Muscle of leg (tissue), 11 donors: Measurements from ENCODE around the gene SDCBP2. TPM values are rescaled to one million over a fixed set of nuclear protein-coding genes. Genes with fewer than 3 reads are reported as not detected.

ENCODE experiments used
- DNase-seq: peaks from one replicate; pipeline ENCODE4 v3.0.0; 2013
- H3K27ac ChIP-seq: one replicate; pipeline ENCODE4 v1.5.1; 2013; ENCODE audit warnings: mild to moderate bottlenecking, low read length, control low read depth
- H3K27me3 ChIP-seq: one replicate; pipeline ENCODE4 v1.6.1; 2013; ENCODE audit warnings: low read length; ENCODE audit not compliant: control insufficient read depth, insufficient read depth
- H3K36me3 ChIP-seq: one replicate; pipeline ENCODE4 v1.6.1; 2013; ENCODE audit warnings: low read length; ENCODE audit not compliant: control insufficient read depth, insufficient read depth
- H3K4me1 ChIP-seq: one replicate; pipeline ENCODE4 v1.6.1; 2013; ENCODE audit warnings: low read length; ENCODE audit not compliant: control insufficient read depth, insufficient read depth
- H3K4me3 ChIP-seq: one replicate; pipeline ENCODE4 v1.5.1; 2013; ENCODE audit warnings: low read length, control low read depth
- H3K9me3 ChIP-seq: replicated peaks from 2 replicates; pipeline ENCODE4 v1.6.1; 2013; ENCODE audit warnings: low read depth, low read length; ENCODE audit not compliant: control insufficient read depth
- WGBS: methylation state at CpG from one replicate; pipeline ENCODE4 v1.1.5; 2013; ENCODE audit warnings: missing lambda C conversion rate; ENCODE audit not compliant: insufficient coverage; 5-methylcytosine and 5-hydroxymethylcytosine counted together
- polyA plus RNA-seq, 8 donors: library from polyadenylated mRNA; unstranded; fragments of 120-200 nt; gene quantifications; one replicate each; pipeline versions ENCODE4 v1.2.1 to v1.2.3, GENCODE V29; 2013; ENCODE audit warnings: inconsistent platforms in 1 of 8, low replicate concordance in 1 of 8; ENCODE audit not compliant: insufficient read length in 8 of 8, insufficient read depth in 1 of 8
- total RNA-seq: library from RNA; stranded (reverse); fragments of 120-200 nt; gene quantifications from one replicate; pipeline ENCODE4 v1.2.4, GENCODE V29; 2013

Gene SDCBP2
- total and polyA plus RNA-seq, 9 donors: 1.5 to 6.2 (median 1.8) TPM

- no peak for DNase-seq
- no peaks in the 10 kb centered on the region for H3K36me3 ChIP-seq
- WGBS: 76% methylated on average over 12 of the region's 14 CpGs
- H3K4me3 ChIP-seq: no peak overlapping the region
- no peaks in the 10 kb centered on the region for H3K9me3 ChIP-seq
- peaks cover 28% of the 10 kb centered on the region for H3K4me1 ChIP-seq
- H3K27ac ChIP-seq: no peak overlapping the region
- no peaks in the 10 kb centered on the region for H3K27me3 ChIP-seq
Observed at GRCh38 chr20:1274485-1275311, 54.2 kb downstream of the SDCBP2 start.

GRCh38 chr20:1273366-1273765 is 55.6 kb downstream of the SDCBP2 start:
- DNase-seq: peak; percentile 41
- Histone ChIP-seq H3K27ac (no peak overlapping the region), H3K36me3 (no peaks in the 10 kb centered on the region), H3K4me1 (peaks cover 28% of the 10 kb centered on the region), H3K9me3 (no peaks in the 10 kb centered on the region), H3K27me3 (no peaks in the 10 kb centered on the region), H3K4me3 (no peak overlapping the region)
- 67% methylated on average over 1 of the region's 2 CpGs for WGBS

- no CpG with 5 or more reads among the region's 6 CpGs for WGBS
- Histone ChIP-seq H3K4me1 (peaks cover 28% of the 10 kb centered on the region), H3K27ac (peak overlapping the region; percentile 17), H3K9me3 (no peaks in the 10 kb centered on the region), H3K27me3 (no peaks in the 10 kb centered on the region), H3K4me3 (no peak overlapping the region), H3K36me3 (no peaks in the 10 kb centered on the region)
- DNase-seq: no peak
Observed at GRCh38 chr20:1272368-1273100, 56.4 kb downstream of the SDCBP2 start.

DNA sequence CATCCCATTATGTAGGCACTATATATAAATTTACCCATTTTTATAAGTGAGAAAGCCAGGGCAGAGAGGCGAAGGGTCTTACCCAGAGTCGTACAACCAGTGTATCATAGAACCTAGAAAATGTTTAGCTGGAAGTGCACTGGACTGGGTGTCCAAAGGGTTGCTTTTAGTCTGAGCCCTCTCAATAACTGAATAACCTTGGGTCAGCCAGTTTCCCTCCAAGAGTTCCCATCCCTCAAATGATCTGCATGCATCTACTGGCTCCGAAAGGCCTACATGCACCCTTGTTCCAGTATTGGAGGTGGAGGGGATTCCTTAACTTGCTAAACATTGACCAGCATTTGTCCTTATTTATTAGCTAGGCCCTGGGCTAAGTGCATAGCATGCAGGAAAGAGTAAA is 59.1 kb downstream of the SDCBP2 start:
- Histone ChIP-seq H3K4me1 (peaks cover 35% of the 10 kb centered on the region), H3K9me3 (no peaks in the 10 kb centered on the region), H3K4me3 (no peak overlapping the region), H3K27me3 (no peaks in the 10 kb centered on the region), H3K36me3 (no peaks in the 10 kb centered on the region), H3K27ac (no peak overlapping the region)
- WGBS: no CpG with 5 or more reads among the region's 3 CpGs
- DNase-seq: no peak

DNA sequence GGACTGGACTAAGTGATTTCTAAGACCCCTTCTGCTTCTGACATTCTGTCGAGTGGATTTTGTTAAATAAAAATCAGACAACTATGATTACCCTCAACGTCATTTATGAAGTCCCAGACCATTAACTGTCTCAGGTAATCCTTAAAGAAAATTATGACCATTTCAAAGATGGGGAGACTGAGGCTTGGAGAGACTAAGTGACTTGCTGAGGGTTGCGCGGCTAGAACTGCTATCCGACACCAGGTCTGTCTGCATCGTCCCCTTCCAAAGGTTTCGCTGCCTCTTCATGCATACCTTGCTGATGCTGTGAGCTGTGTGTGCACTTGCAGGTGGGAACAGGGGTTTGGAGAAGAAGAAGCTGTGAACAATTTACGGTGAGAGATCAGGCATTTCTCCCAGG is 59.7 kb downstream of the SDCBP2 start:
- no peaks in the 10 kb centered on the region for H3K36me3 ChIP-seq
- H3K4me3 ChIP-seq: no peak overlapping the region
- peaks cover 29% of the 10 kb centered on the region for H3K4me1 ChIP-seq
- H3K9me3 ChIP-seq: no peaks in the 10 kb centered on the region
- 88% methylated on average over 6 of the region's 8 CpGs for WGBS
- no peak for DNase-seq
- no peak overlapping the region for H3K27ac ChIP-seq
- H3K27me3 ChIP-seq: no peaks in the 10 kb centered on the region

GRCh38 chr20:1267809-1268374 is 61.0 kb downstream of the SDCBP2 start:
- H3K4me1 ChIP-seq: peaks cover 20% of the 10 kb centered on the region
- no peaks in the 10 kb centered on the region for H3K36me3 ChIP-seq
- 80% methylated on average over 2 of the region's 3 CpGs for WGBS
- no peaks in the 10 kb centered on the region for H3K27me3 ChIP-seq
- no peak for DNase-seq
- no peak overlapping the region for H3K27ac ChIP-seq
- H3K4me3 ChIP-seq: no peak overlapping the region
- H3K9me3 ChIP-seq: no peaks in the 10 kb centered on the region

DNA sequence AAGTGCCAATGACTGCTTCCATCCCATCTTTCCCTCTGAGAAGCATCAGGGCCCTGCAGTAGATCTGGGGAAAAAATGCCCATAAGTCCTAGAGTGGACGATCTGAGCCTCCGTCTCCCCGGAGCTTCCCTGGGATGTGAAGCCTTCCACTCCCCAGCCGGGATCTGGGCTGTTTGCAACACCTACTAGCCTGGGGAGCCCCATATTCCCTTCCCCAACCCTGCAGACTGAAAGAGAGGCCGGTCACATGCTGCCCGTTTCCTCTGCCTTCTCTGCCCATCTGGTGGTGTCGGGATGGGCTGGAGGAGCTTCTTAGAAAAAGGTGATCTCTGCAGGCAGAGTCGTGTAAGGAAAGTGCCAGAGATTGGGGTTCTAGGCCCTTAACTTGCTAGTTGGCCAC is 61.8 kb downstream of the SDCBP2 start:
- Histone ChIP-seq H3K9me3 (no peaks in the 10 kb centered on the region), H3K27me3 (peaks cover 2% of the 10 kb centered on the region), H3K4me3 (no peak overlapping the region), H3K36me3 (no peaks in the 10 kb centered on the region), H3K27ac (no peak overlapping the region), H3K4me1 (peaks cover 14% of the 10 kb centered on the region)
- WGBS: 39% methylated on average over 4 of the region's 8 CpGs
- no peak for DNase-seq

DNA sequence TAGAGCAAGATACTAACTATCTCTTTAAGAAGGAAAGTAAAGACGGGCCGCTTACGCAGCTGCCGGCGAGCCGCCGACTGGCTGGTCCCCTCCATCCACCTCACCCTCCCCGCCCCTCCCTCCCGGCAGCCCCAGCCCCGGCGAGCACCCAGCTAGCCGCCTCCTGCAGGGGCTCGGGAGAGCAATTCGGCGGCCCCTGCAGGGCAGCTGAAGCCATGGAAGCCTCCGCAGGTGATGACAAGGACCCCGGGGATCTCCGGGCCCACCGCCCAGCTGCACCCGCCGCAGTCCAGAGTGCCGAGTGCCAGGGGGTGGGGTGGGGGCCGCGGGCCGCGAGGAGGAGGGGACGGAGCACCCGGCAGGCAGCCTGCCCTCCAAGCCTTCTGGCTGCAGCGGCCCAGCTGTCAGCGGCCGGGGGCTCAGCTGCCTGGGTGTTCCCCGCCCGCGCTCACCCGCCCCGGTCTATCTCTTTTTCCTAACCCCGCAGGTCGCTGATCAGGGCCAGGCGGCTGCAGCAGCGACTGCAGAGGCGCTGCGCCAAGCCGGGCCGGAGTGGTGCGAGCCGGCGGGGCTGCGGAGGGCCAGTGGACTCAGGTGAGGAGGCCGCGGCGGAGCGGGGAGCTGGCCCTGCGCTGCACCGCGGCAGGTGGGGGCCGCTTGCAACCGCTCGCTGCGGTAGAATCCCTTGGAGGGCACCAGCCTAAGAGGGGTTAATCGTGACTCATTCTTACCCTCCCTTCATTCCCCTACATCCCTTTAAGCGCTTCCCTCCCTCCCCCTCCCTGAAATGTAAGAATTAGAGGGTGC is 62.6 kb downstream of the SDCBP2 start, which contains the start of gene SNPH:
SNPH (plus strand) TSS at position 128 of the 807 bp plus-strand sequence. CDS start 29,946 bp downstream, outside the sequence.
- DNase-seq: peak; percentile 85
- Histone ChIP-seq H3K36me3 (no peaks in the 10 kb centered on the region), H3K4me1 (peaks cover 12% of the 10 kb centered on the region), H3K27ac (peak within 1 kb of the TSS; percentile 23), H3K9me3 (no peaks in the 10 kb centered on the region), H3K4me3 (peak within 1 kb of the TSS; percentile 53), H3K27me3 (peaks cover 2% of the 10 kb centered on the region)
- under 1% methylated on average over 56 of the region's 61 CpGs for WGBS

DNA sequence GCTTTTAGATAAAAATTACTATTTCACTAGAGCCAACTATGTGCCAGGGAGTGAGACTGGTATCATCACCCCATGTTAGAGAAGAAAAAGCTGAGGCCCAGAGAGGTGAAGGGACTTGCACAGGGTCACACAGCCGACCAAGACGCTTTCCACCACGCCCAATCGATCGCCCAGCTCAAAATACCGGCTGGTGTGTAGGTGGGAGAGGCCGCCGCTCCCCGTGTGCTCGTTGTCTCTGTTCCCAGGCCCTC is 63.1 kb downstream of the SDCBP2 start:
- no peaks in the 10 kb centered on the region for H3K36me3 ChIP-seq
- peaks cover 2% of the 10 kb centered on the region for H3K27me3 ChIP-seq
- DNase-seq: no peak
- peak overlapping the region; percentile 53 for H3K4me3 ChIP-seq
- peaks cover 12% of the 10 kb centered on the region for H3K4me1 ChIP-seq
- H3K9me3 ChIP-seq: no peaks in the 10 kb centered on the region
- no CpG with 5 or more reads among the region's 10 CpGs for WGBS
- no peak overlapping the region for H3K27ac ChIP-seq
